Activated CD8-positive, alpha-beta T cell treated with anti-CD3 and anti-CD28 coated beads, Interleukin-2, amount 10 ng/mL, durations not matched to agents 7 days and 5 days (primary cell): ENCODE data around the gene PRCP. TPM values are rescaled to one million over a fixed set of nuclear protein-coding genes. Genes with fewer than 3 reads are reported as not detected.
"Not testable (repeated sequence)": the region's sequence is repeated elsewhere in the genome, so short reads cannot be mapped to it uniquely, and the experiment has no call there.

Source experiments
- ATAC-seq: fragments of 150-1000 bp; cut with Tn5 transposase; one replicate; pipeline ENCODE4 v1.10.0; 2021; ENCODE audit warnings: moderate library complexity
- CTCF ChIA-PET: fragments of 350-600 bp; sonication (Branson Sonifier 250); formaldehyde crosslinking; loops from one replicate; lab custom pipeline; 2021; ENCODE audit warnings: antibody characterized with exemption; lab: Charles Lee
- POLR2A ChIA-PET: fragments of 350-600 bp; sonication (Branson Sonifier 250); formaldehyde crosslinking; loops from one replicate; lab custom pipeline; 2021; ENCODE audit warnings: antibody characterized with exemption; lab: Charles Lee
- DNase-seq: peaks from one replicate; pipeline ENCODE4 v3.0.0-alpha.2; 2020
- H3K27ac Mint-ChIP-seq: one replicate; pipeline ENCODE4 v1.8.0; 2021; ENCODE audit warnings: mild to moderate bottlenecking, mixed read lengths
- H3K27me3 Mint-ChIP-seq: one replicate; pipeline ENCODE4 v1.8.0; 2021; ENCODE audit warnings: low read depth, mixed read lengths
- H3K36me3 Mint-ChIP-seq: one replicate; pipeline ENCODE4 v1.8.0; 2021; ENCODE audit warnings: low read depth, mixed read lengths
- H3K4me1 Mint-ChIP-seq: one replicate; pipeline ENCODE4 v1.8.0; 2021; ENCODE audit warnings: low read depth, mixed read lengths
- H3K4me3 Mint-ChIP-seq: one replicate; pipeline ENCODE4 v1.8.0; 2021; ENCODE audit warnings: mild to moderate bottlenecking, mixed read lengths
- H3K9me3 Mint-ChIP-seq: one replicate; pipeline ENCODE4 v1.8.0; 2022; ENCODE audit warnings: mixed read lengths; ENCODE audit not compliant: insufficient read depth
- total RNA-seq, 2 experiments: library from RNA; stranded (reverse); gene quantifications; one replicate each; pipeline ENCODE4 v1.2.3, GENCODE V29; 2021

The PRCP gene
- total RNA-seq, 2 experiments from 2014 or later = 17.2 to 18.2 TPM

DNA sequence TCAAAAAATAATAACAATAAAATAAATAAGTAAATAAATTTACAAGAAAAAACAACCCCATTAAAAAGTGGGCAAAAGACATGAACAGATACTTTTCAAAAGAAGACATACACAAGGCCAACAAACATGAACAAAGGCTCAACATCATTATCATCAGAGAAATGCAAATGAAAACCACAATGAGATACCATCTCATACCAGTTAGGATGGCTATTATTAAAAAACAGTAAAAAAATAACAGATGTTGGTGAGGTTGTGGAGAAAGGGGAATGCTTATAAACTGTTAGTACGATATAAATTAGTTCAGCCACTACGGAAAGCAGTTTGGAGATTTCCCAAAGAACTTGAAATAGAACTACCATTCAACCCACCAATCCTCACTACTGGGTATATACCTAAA, 44.6 kb downstream of the PRCP start:
- DNase-seq (no peak), ATAC-seq (no peak)
- CTCF ChIA-PET = no interaction called here
- H3K4me1 Mint-ChIP-seq = peaks cover 7% of the 10 kb centered on the region
- no peaks in the 10 kb centered on the region for H3K9me3 Mint-ChIP-seq
- no peak overlapping the region for H3K4me3 Mint-ChIP-seq
- H3K27me3 Mint-ChIP-seq = no peaks in the 10 kb centered on the region
- no peaks in the 10 kb centered on the region for H3K36me3 Mint-ChIP-seq
- POLR2A ChIA-PET = no interaction called here
- no peak overlapping the region for H3K27ac Mint-ChIP-seq

DNA sequence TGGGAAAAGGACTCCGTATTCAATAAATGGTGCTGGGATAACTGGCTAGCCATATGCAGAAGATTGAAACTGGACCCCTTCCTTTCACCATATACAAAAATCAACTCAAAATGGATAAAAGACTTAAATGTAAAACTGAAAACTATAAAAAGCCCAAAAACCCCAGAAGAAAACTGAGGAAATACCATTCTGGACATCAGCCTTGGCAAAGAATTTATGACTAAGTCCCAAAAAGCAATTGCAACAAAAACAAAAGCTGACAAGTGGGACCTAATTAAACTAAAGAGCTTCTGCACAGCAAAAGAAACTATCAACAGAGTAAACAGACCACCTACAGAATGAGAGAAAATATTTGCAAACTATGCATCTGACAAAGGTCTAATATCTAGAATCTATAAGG, 45.3 kb downstream of the PRCP start:
- H3K9me3 Mint-ChIP-seq, H3K36me3 Mint-ChIP-seq, DNase-seq, CTCF ChIA-PET, H3K4me1 Mint-ChIP-seq, H3K27ac Mint-ChIP-seq, ATAC-seq, H3K27me3 Mint-ChIP-seq, H3K4me3 Mint-ChIP-seq, POLR2A ChIA-PET: not testable (repeated sequence)

DNA sequence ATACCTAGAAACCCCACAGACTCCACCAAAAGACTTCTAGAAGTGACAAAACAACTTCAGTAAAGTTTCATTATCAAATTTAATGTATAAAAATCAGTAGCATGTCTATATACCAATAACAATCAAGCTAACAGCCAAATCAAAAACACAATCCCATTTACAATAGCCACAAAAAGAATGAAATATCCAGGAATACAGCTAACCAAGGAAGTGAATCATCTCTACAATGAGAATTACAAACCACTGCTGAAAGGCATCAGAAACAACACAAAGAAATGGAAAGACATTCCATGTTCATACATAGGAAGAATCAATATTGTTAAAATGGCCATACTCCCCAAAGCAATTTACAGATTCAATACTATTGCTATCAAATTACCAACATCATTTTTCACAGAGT, 46.0 kb downstream of the PRCP start:
- ATAC-seq = no peak
- H3K27me3 Mint-ChIP-seq = no peaks in the 10 kb centered on the region
- CTCF ChIA-PET = no interaction called here

GRCh38 chr11:82848829-82849228, 51.4 kb downstream of the PRCP start:
- no peak overlapping the region for H3K27ac Mint-ChIP-seq

More for the DNA sequence above, 46.0 kb downstream of the PRCP start:
- Mint-ChIP-seq H3K4me1 (peaks cover 7% of the 10 kb centered on the region), H3K36me3 (no peaks in the 10 kb centered on the region), H3K27ac (no peak overlapping the region), H3K9me3 (no peaks in the 10 kb centered on the region), H3K4me3 (no peak overlapping the region)
- DNase-seq = no peak
- POLR2A ChIA-PET = no interaction called here

GRCh38 chr11:82845356-82846353, 54.6 kb downstream of the PRCP start:
- Mint-ChIP-seq H3K4me1 (no peaks in the 10 kb centered on the region), H3K27me3 (no peaks in the 10 kb centered on the region), H3K4me3 (no peak overlapping the region), H3K9me3 (no peaks in the 10 kb centered on the region), H3K36me3 (no peaks in the 10 kb centered on the region), H3K27ac (no peak overlapping the region)
- POLR2A ChIA-PET = no interaction called here
- CTCF ChIA-PET = no interaction called here
- ATAC-seq = no peak
- DNase-seq = no peak

More at GRCh38 chr11:82848829-82849228, 51.4 kb downstream of the PRCP start:
- no peak for ATAC-seq
- ChIA-PET POLR2A (no interaction called here), CTCF (no interaction called here)
- Mint-ChIP-seq H3K4me3 (no peak overlapping the region), H3K9me3 (no peaks in the 10 kb centered on the region), H3K36me3 (no peaks in the 10 kb centered on the region), H3K27me3 (no peaks in the 10 kb centered on the region), H3K4me1 (peaks cover under 1% of the 10 kb centered on the region)
- DNase-seq = no peak

DNA sequence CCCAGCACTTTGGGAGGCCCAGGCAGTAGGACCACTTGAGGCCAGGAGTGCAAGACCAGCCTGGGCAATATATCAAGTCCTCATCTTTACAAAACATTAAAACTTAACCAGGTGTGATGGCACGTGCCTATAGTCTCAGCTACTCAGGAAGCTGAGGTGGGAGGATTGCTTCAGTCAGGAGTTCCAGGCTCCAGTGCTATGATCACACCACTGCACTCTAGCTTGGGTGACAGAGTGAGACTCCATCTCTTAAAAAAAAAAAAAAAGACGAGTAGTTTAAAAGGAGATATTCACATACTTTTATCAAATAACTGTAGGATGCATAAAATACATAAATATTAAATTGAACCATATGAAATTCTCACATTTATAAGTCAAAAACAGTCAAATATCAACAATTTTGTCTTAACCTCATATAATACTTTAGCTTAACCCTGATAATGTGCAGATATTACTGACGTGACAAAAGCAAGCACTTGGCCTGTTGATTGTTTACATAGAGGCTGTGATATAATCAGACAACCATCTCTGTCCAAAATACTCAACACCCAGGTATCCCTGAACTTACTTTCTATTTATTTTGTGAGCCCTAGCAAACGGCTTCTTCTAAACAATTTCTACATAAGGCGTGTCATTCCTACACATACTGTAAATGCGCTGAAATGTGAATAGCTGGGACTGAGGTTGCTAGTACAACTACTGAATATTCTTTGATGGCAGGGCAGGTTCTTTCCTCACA, 57.0 kb downstream of the PRCP start:
- DNase-seq (no peak), ATAC-seq (no peak)
- no peaks in the 10 kb centered on the region for H3K36me3 Mint-ChIP-seq
- no peaks in the 10 kb centered on the region for H3K27me3 Mint-ChIP-seq
- H3K4me1 Mint-ChIP-seq = no peaks in the 10 kb centered on the region
- POLR2A ChIA-PET = no interaction called here
- CTCF ChIA-PET = no interaction called here
- no peaks in the 10 kb centered on the region for H3K9me3 Mint-ChIP-seq
- no peak overlapping the region for H3K27ac Mint-ChIP-seq
- H3K4me3 Mint-ChIP-seq = no peak overlapping the region

DNA sequence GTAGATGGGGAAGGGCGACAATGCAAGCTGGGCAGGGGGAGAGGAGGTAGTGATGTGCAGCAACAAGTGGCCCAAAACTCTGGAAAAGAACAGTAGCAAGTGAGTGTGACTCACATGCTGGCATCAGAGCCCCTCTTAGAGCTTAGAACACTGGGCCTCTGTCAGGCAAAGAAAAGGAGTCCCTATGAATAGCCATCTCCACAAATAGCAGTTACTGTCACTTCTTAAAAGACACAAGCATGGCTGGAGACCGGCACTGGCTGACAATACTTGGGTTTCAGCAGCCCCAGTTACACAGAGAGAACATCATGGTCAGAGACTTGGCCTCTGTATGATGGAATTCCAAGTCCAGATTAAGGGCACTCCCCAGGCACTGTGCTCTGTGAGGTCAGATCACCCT, 58.2 kb downstream of the PRCP start:
- Mint-ChIP-seq H3K27ac (no peak overlapping the region), H3K36me3 (no peaks in the 10 kb centered on the region), H3K27me3 (no peaks in the 10 kb centered on the region), H3K9me3 (no peaks in the 10 kb centered on the region), H3K4me1 (no peaks in the 10 kb centered on the region), H3K4me3 (no peak overlapping the region)
- CTCF ChIA-PET = interaction anchor here (1.0 kb wide), 1 partner anchor 159 kb away, joined by 3 read pairs; no protein-coding TSS in a partner anchor
- DNase-seq (no peak), ATAC-seq (no peak)
- POLR2A ChIA-PET = no interaction called here

- no peak overlapping the region for H3K4me3 Mint-ChIP-seq
- peaks cover 2% of the 10 kb centered on the region for H3K36me3 Mint-ChIP-seq
- no peaks in the 10 kb centered on the region for H3K4me1 Mint-ChIP-seq
- no peaks in the 10 kb centered on the region for H3K27me3 Mint-ChIP-seq
- POLR2A ChIA-PET = no interaction called here
- CTCF ChIA-PET = interaction anchor here (1.6 kb wide), 1 partner anchor 408 kb away, joined by 4 read pairs; no protein-coding TSS in a partner anchor
- ATAC-seq = no peak
- DNase-seq = no peak
- no peak overlapping the region for H3K27ac Mint-ChIP-seq
- no peaks in the 10 kb centered on the region for H3K9me3 Mint-ChIP-seq
Observed at GRCh38 chr11:82837650-82838049, 62.6 kb downstream of the PRCP start.

DNA sequence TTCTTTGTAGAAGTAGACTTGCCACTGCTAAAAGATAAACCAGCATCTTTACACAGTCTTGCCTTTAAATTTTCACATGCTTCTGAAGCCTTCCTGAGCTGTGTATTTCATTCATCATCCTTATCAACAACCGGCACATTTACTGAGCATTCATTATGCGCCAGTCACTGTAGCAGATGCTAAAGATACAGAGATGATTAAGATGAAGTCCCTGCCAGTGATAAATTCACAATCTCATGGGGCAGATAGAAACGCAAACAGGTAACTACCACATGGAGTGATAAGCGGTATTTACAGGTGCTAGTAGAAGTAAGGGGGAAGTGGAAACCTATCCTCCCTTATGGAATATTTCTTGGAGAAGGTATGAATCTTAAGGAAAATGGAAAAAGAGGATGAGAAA, 67.2 kb downstream of the PRCP start:
- Mint-ChIP-seq H3K27me3 (no peaks in the 10 kb centered on the region), H3K4me3 (no peak overlapping the region), H3K9me3 (no peaks in the 10 kb centered on the region), H3K27ac (no peak overlapping the region), H3K4me1 (no peaks in the 10 kb centered on the region), H3K36me3 (peaks cover 10% of the 10 kb centered on the region)
- POLR2A ChIA-PET = no interaction called here
- no peak for DNase-seq
- CTCF ChIA-PET = no interaction called here
- ATAC-seq = no peak

GRCh38 chr11:82831364-82831763, 68.9 kb downstream of the PRCP start:
- ATAC-seq (no peak), DNase-seq (no peak)
- no peak overlapping the region for H3K4me3 Mint-ChIP-seq
- no peaks in the 10 kb centered on the region for H3K27me3 Mint-ChIP-seq
- peaks cover 10% of the 10 kb centered on the region for H3K36me3 Mint-ChIP-seq
- no peaks in the 10 kb centered on the region for H3K4me1 Mint-ChIP-seq
- CTCF ChIA-PET = interaction anchor here (0.6 kb wide), 1 partner anchor 37 kb away, joined by 3 read pairs; no protein-coding TSS in a partner anchor
- H3K27ac Mint-ChIP-seq = no peak overlapping the region
- POLR2A ChIA-PET = no interaction called here
- no peaks in the 10 kb centered on the region for H3K9me3 Mint-ChIP-seq

GRCh38 chr11:82830746-82831145, 69.5 kb downstream of the PRCP start:
- POLR2A ChIA-PET = no interaction called here
- H3K27ac Mint-ChIP-seq = no peak overlapping the region
- no peaks in the 10 kb centered on the region for H3K4me1 Mint-ChIP-seq
- DNase-seq = no peak
- no peak for ATAC-seq
- no peaks in the 10 kb centered on the region for H3K9me3 Mint-ChIP-seq
- H3K27me3 Mint-ChIP-seq = no peaks in the 10 kb centered on the region
- peaks cover 10% of the 10 kb centered on the region for H3K36me3 Mint-ChIP-seq
- CTCF ChIA-PET = no interaction called here
- H3K4me3 Mint-ChIP-seq = no peak overlapping the region

GRCh38 chr11:82829101-82829500, 71.1 kb downstream of the PRCP start:
- CTCF ChIA-PET = no interaction called here
- H3K4me3 Mint-ChIP-seq = no peak overlapping the region
- no peak overlapping the region for H3K27ac Mint-ChIP-seq
- DNase-seq = no peak
- no peaks in the 10 kb centered on the region for H3K27me3 Mint-ChIP-seq
- peaks cover 8% of the 10 kb centered on the region for H3K36me3 Mint-ChIP-seq
- no peak for ATAC-seq
- no peaks in the 10 kb centered on the region for H3K9me3 Mint-ChIP-seq
- H3K4me1 Mint-ChIP-seq = no peaks in the 10 kb centered on the region
- POLR2A ChIA-PET = interaction anchor here (0.6 kb wide), 1 partner anchor 63 kb away, joined by 4 read pairs; no protein-coding TSS in a partner anchor
